Measurements from ENCODE around the gene SCLY.

SCLY gene

GRCh38 chr2:238145046-238145445, 84.2 kb downstream of the SCLY start:
- Histone ChIP-seq H3K9me2 (replicated peaks; ENCODE audit: low read depth, low read length) (no peaks in the 10 kb centered on the region), H3K9me3 (ENCODE audit: insufficient read depth, low read depth, low read length) (no peaks in the 10 kb centered on the region), H3K79me2 (ENCODE audit: insufficient read depth, low read length) (no peaks in the 10 kb centered on the region), H4K20me1 (ENCODE audit: insufficient read depth, low read length, poor library complexity, severe bottlenecking) (no peaks in the 10 kb centered on the region), H3K4me1 (ENCODE audit: insufficient read depth, low read length, poor library complexity, severe bottlenecking) (peaks cover 17% of the 10 kb centered on the region), H3K4me3 (ENCODE audit: low read length, poor library complexity, severe bottlenecking) (no peak overlapping the region), H3K4me2 (ENCODE audit: low read depth, low read length, poor library complexity, severe bottlenecking) (no peak overlapping the region), H3K9ac (ENCODE audit: low read depth, low read length, poor library complexity, severe bottlenecking) (no peak overlapping the region), H3F3A (ENCODE audit: low read depth) (no peaks in the 10 kb centered on the region), H3K27me3 (ENCODE audit: insufficient read depth, low read length, poor library complexity, severe bottlenecking) (no peaks in the 10 kb centered on the region), H3K36me3 (ENCODE audit: insufficient read depth, low read length) (no peaks in the 10 kb centered on the region), H2AFZ (ENCODE audit: low read length) (no peak overlapping the region)
- TF ChIP-seq, protein P1, sequence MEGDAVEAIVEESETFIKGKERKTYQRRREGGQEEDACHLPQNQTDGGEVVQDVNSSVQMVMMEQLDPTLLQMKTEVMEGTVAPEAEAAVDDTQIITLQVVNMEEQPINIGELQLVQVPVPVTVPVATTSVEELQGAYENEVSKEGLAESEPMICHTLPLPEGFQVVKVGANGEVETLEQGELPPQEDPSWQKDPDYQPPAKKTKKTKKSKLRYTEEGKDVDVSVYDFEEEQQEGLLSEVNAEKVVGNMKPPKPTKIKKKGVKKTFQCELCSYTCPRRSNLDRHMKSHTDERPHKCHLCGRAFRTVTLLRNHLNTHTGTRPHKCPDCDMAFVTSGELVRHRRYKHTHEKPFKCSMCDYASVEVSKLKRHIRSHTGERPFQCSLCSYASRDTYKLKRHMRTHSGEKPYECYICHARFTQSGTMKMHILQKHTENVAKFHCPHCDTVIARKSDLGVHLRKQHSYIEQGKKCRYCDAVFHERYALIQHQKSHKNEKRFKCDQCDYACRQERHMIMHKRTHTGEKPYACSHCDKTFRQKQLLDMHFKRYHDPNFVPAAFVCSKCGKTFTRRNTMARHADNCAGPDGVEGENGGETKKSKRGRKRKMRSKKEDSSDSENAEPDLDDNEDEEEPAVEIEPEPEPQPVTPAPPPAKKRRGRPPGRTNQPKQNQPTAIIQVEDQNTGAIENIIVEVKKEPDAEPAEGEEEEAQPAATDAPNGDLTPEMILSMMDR (conservative IDR thresholded peaks at IDR 0.05; ENCODE audit: low read length): no peak
- no peak for TF ChIP-seq EZH2phosphoT487 (IDR thresholded peaks at IDR 0.05; ENCODE audit: borderline replicate concordance)

DNA sequence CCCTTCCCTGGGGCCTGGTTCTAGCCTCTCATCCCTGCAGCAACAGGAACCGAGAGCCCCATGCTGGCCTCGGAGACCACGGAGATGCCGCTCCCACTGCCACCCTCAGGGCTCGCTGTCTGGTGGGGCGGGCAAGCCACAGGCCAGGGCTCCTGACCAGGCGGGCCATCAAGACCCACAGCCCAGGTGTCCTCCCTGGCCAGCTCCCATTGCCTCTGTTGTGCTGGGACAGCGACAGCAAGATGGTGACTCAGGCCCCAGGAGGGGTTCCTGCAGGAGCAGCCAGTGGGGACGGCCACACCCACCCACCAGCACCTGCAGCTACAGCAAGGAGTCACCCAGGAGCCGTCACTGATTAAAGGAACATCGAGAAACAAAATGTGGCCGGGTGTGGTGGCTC, 85.0 kb downstream of the SCLY start:
- Histone ChIP-seq H3K27me3 (ENCODE audit: insufficient read depth, low read length, poor library complexity, severe bottlenecking) (no peaks in the 10 kb centered on the region), H3K79me2 (ENCODE audit: insufficient read depth, low read length) (no peaks in the 10 kb centered on the region), H3K9me3 (ENCODE audit: insufficient read depth, low read depth, low read length) (no peaks in the 10 kb centered on the region), H3K4me2 (ENCODE audit: low read depth, low read length, poor library complexity, severe bottlenecking) (no peak overlapping the region), H3K4me1 (ENCODE audit: insufficient read depth, low read length, poor library complexity, severe bottlenecking) (peaks cover 16% of the 10 kb centered on the region), H3K9me2 (replicated peaks; ENCODE audit: low read depth, low read length) (no peaks in the 10 kb centered on the region), H3K36me3 (ENCODE audit: insufficient read depth, low read length) (no peaks in the 10 kb centered on the region), H3F3A (ENCODE audit: low read depth) (no peaks in the 10 kb centered on the region), H4K20me1 (ENCODE audit: insufficient read depth, low read length, poor library complexity, severe bottlenecking) (no peaks in the 10 kb centered on the region), H3K9ac (ENCODE audit: low read depth, low read length, poor library complexity, severe bottlenecking) (no peak overlapping the region), H2AFZ (ENCODE audit: low read length) (no peak overlapping the region), H3K4me3 (ENCODE audit: low read length, poor library complexity, severe bottlenecking) (no peak overlapping the region)
- no peak for TF ChIP-seq EZH2phosphoT487 (IDR thresholded peaks at IDR 0.05; ENCODE audit: borderline replicate concordance)
- TF ChIP-seq, protein P1 (conservative IDR thresholded peaks at IDR 0.05; ENCODE audit: low read length): no peak

GRCh38 chr2:238146884-238147544, 86.2 kb downstream of the SCLY start:
- Histone ChIP-seq H3K4me1 (ENCODE audit: insufficient read depth, low read length, poor library complexity, severe bottlenecking) (peaks cover 4% of the 10 kb centered on the region), H3K4me3 (ENCODE audit: low read length, poor library complexity, severe bottlenecking) (no peak overlapping the region), H3K36me3 (ENCODE audit: insufficient read depth, low read length) (no peaks in the 10 kb centered on the region), H3K27me3 (ENCODE audit: insufficient read depth, low read length, poor library complexity, severe bottlenecking) (no peaks in the 10 kb centered on the region), H3K9ac (ENCODE audit: low read depth, low read length, poor library complexity, severe bottlenecking) (no peak overlapping the region), H2AFZ (ENCODE audit: low read length) (no peak overlapping the region), H3K79me2 (ENCODE audit: insufficient read depth, low read length) (no peaks in the 10 kb centered on the region), H3F3A (ENCODE audit: low read depth) (no peaks in the 10 kb centered on the region), H3K9me2 (replicated peaks; ENCODE audit: low read depth, low read length) (no peaks in the 10 kb centered on the region), H3K4me2 (ENCODE audit: low read depth, low read length, poor library complexity, severe bottlenecking) (no peak overlapping the region), H4K20me1 (ENCODE audit: insufficient read depth, low read length, poor library complexity, severe bottlenecking) (no peaks in the 10 kb centered on the region), H3K9me3 (ENCODE audit: insufficient read depth, low read depth, low read length) (no peaks in the 10 kb centered on the region)
- no peak for TF ChIP-seq EZH2phosphoT487 (IDR thresholded peaks at IDR 0.05; ENCODE audit: borderline replicate concordance)
- TF ChIP-seq, protein P1 (conservative IDR thresholded peaks at IDR 0.05; ENCODE audit: low read length): no peak
